ENCODE results near the gene MTMR1. TPM values are rescaled to one million over a fixed set of nuclear protein-coding genes. Genes with fewer than 3 reads are reported as not detected.
A peak's percentile ranks its signal among the peaks of the same experiment; 100 is the strongest.

The MTMR1 gene
- total and polyA plus RNA-seq, 9 of the 15 experiments (the other 6 are each of a cell fraction or from before 2014, with no cell fraction given): 0.96 to 35.4 (median 22.4) TPM

DNA sequence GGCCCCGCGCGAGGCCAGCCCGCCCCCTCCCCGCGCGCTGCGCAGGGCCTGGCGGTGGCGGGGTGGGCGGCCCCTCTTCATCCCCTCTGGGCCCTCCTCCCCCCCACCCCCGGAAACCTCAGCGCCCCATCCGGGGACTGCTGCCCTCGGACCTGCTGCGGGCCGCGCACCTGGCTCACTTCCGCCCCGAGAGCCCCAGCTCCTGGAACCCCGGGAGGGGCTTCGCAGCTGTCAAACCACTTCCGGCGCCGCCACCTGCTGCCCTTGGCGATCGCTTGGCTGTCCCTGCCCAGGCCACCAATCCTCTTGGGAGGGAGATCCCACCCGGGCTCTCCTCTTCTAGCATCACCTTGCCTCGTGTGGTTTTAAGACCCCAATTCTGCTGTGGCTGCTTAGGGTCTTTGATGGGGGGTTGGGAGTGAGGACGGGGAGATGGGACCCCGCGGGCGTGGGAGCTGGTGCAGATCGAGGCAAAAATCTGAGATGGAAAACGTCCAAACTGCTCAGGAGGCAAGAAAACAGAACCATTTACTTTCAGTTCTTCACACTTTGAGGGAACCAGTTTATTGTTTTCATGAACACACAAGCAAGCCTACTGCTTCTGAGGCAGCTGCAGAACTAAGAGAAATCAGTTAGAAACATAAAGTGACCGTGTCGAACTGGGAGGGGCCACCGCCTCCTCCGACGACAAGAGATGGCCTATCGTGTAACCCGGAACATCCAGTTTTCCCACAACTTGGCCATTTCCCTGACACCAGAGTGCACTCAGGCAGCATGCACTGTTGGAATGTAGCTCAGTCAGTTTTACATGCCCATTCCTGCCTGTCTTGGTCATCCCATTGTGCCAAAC, 754 bp downstream of the MTMR1 start (continued):
- TF ChIP-seq KDM5B (IDR thresholded peaks at IDR 0.05; ENCODE audit: insufficient replicate concordance, low read depth, low read length) (no peak), ZNF583 (CRISPR knock-in tag; IDR thresholded peaks at IDR 0.05) (no peak), STAT5A (IDR thresholded peaks at IDR 0.05; ENCODE audit: borderline replicate concordance, low read length) (no peak), TARDBP (IDR thresholded peaks at IDR 0.05) (no peak), RBM14 (IDR thresholded peaks at IDR 0.05; ENCODE audit: borderline replicate concordance, insufficient read depth, low read depth, low read length) (no peak), SETDB1 (IDR thresholded peaks at IDR 0.05; ENCODE audit: low read length) (no peak), SRF (CRISPR knock-in tag; IDR thresholded peaks at IDR 0.05) (no peak), ZNF57 (CRISPR knock-in tag; IDR thresholded peaks at IDR 0.05) (no peak), MAFF (IDR thresholded peaks at IDR 0.05; ENCODE audit: low read length) (no peak), HNRNPH1 (optimal IDR thresholded peaks at IDR 0.05; ENCODE audit: low read depth, low read length) (no peak), ZBTB8A (IDR thresholded peaks at IDR 0.05; ENCODE audit: partially characterized antibody) (no peak), PTRF (tag; IDR thresholded peaks at IDR 0.05) (no peak), ZFP36 (IDR thresholded peaks at IDR 0.05; ENCODE audit: low read depth, low read length, partially characterized antibody) (no peak), TAF7 (tag; IDR thresholded peaks at IDR 0.05) (no peak), L3MBTL2 (IDR thresholded peaks at IDR 0.05) (peak; percentile 52; the same call in 1 of the 2 replicates), ZC3H11A (IDR thresholded peaks at IDR 0.05; ENCODE audit: low read depth, low read length) (no peak), NFRKB (IDR thresholded peaks at IDR 0.05; ENCODE audit: low read depth) (no peak), HMG20A (CRISPR knock-in tag; conservative IDR thresholded peaks at IDR 0.05) (no peak), DACH1 (IDR thresholded peaks at IDR 0.05; ENCODE audit: partially characterized antibody) (peak; percentile 6), ZNF174 (CRISPR knock-in tag; IDR thresholded peaks at IDR 0.05) (no peak)
- TF ChIP-seq, protein P1, sequence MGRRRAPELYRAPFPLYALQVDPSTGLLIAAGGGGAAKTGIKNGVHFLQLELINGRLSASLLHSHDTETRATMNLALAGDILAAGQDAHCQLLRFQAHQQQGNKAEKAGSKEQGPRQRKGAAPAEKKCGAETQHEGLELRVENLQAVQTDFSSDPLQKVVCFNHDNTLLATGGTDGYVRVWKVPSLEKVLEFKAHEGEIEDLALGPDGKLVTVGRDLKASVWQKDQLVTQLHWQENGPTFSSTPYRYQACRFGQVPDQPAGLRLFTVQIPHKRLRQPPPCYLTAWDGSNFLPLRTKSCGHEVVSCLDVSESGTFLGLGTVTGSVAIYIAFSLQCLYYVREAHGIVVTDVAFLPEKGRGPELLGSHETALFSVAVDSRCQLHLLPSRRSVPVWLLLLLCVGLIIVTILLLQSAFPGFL (CRISPR knock-in tag; IDR thresholded peaks at IDR 0.05): no peak
- TF ChIP-seq, protein P2, sequence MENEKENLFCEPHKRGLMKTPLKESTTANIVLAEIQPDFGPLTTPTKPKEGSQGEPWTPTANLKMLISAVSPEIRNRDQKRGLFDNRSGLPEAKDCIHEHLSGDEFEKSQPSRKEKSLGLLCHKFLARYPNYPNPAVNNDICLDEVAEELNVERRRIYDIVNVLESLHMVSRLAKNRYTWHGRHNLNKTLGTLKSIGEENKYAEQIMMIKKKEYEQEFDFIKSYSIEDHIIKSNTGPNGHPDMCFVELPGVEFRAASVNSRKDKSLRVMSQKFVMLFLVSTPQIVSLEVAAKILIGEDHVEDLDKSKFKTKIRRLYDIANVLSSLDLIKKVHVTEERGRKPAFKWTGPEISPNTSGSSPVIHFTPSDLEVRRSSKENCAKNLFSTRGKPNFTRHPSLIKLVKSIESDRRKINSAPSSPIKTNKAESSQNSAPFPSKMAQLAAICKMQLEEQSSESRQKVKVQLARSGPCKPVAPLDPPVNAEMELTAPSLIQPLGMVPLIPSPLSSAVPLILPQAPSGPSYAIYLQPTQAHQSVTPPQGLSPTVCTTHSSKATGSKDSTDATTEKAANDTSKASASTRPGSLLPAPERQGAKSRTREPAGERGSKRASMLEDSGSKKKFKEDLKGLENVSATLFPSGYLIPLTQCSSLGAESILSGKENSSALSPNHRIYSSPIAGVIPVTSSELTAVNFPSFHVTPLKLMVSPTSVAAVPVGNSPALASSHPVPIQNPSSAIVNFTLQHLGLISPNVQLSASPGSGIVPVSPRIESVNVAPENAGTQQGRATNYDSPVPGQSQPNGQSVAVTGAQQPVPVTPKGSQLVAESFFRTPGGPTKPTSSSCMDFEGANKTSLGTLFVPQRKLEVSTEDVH (IDR thresholded peaks at IDR 0.05; ENCODE audit: low read depth, partially characterized antibody): no peak
- TF ChIP-seq, protein P3, sequence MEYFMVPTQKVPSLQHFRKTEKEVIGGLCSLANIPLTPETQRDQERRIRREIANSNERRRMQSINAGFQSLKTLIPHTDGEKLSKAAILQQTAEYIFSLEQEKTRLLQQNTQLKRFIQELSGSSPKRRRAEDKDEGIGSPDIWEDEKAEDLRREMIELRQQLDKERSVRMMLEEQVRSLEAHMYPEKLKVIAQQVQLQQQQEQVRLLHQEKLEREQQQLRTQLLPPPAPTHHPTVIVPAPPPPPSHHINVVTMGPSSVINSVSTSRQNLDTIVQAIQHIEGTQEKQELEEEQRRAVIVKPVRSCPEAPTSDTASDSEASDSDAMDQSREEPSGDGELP (CRISPR knock-in tag; IDR thresholded peaks at IDR 0.05; ENCODE audit: borderline replicate concordance): peak; percentile 91
- TF ChIP-seq, protein P4, sequence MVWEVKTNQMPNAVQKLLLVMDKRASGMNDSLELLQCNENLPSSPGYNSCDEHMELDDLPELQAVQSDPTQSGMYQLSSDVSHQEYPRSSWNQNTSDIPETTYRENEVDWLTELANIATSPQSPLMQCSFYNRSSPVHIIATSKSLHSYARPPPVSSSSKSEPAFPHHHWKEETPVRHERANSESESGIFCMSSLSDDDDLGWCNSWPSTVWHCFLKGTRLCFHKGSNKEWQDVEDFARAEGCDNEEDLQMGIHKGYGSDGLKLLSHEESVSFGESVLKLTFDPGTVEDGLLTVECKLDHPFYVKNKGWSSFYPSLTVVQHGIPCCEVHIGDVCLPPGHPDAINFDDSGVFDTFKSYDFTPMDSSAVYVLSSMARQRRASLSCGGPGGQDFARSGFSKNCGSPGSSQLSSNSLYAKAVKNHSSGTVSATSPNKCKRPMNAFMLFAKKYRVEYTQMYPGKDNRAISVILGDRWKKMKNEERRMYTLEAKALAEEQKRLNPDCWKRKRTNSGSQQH (CRISPR knock-in tag; IDR thresholded peaks at IDR 0.05): no peak
